Activated T-cell treated with anti-CD3 and anti-CD28 coated beads for 24 hours (primary cell): ENCODE measurements around the gene EXOSC10.
"Not testable (repeated sequence)": the region's sequence is repeated elsewhere in the genome, so short reads cannot be mapped to it uniquely, and the experiment has no call there.

Source experiments
- DNase-seq: peaks from one replicate; pipeline ENCODE4 v3.0.0-alpha.2; 2020; ENCODE audit warnings: low read depth

Gene EXOSC10

DNA sequence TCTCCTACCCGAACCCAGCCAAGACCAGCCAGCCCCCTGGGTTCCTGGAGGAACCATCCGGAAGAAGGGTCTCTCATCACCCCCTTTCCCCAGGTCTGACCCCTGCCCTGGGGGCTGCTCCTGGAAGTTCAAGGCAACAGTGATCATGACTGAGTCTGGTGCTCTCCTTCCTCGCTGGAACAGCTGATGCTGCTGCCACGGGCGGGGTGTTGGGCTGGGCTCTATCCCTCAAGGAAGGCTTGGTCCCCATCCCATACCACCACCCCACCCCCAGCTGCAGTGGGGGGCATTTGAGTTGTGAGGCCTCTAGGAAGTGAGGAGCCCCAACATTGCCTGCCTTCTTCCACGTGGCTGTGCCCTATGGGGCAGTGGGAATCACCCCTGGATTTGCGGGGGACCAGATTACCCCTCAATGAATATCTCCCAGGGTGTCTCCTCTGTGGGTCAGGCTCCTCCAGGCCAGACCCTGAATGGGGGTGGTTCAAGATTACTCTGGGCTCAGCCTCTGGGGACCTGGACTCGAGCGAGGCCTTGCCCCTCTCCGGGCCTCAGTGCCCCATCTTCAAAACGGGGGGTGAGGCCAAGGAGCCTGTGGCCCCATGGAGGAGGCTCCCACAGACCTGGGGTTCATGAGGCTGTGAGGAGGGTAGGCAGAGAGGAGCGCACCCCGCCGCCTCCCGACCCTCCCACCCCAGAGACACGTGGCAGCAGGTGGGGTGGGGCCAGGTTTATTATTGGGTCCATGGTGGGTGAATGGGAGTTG, 55.4 kb downstream of the EXOSC10 start:
- DNase-seq = no peak

- DNase-seq = no peak
These were observed 56.4 kb downstream of the EXOSC10 start for GRCh38 chr1:11042995-11043874.

GRCh38 chr1:11042065-11042464, 57.6 kb downstream of the EXOSC10 start:
- DNase-seq = no peak

GRCh38 chr1:11041048-11041447, 58.6 kb downstream of the EXOSC10 start:
- no peak for DNase-seq

GRCh38 chr1:11040105-11040429, 59.6 kb downstream of the EXOSC10 start:
- DNase-seq = not testable (repeated sequence)

- no peak for DNase-seq
These were observed 60.1 kb downstream of the EXOSC10 start for GRCh38 chr1:11039351-11040104.

- peak; percentile 82 for DNase-seq
These were observed 61.9 kb downstream of the EXOSC10 start for GRCh38 chr1:11037740-11038182.

DNA sequence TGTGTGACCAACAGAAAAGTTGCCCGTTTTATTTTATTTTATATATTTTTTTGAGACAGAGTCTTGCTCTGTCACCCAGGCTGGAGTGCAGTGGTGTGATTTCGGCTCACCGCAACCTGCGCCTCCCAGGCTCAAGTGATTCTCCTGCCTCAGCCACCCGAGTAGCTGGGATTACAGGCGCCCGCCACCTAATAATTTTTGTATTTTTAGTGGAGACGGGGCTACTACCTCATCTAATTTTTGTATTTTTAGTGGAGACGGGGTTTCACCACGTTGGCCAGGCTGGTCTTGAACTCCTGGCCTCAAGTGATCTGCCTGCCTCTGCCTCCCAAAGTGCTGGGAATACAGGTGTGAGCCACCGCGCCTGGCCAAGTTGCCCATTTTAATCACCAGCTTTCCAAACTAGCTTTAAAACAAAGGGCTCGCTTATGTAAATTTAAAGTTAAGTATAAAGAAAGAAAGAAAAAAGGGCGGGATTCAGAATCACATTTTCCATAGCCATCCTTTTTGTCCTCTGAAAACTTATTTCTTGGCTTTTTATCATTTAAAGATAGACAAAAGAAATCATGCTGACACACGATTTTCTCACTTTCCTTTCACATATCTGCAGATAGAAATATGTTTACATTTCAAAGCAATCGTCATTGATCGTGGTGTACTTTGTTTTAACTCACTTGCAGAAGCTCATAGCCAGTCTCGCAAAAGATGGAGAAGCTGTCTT, 62.5 kb downstream of the EXOSC10 start:
- DNase-seq = not testable (repeated sequence)

DNA sequence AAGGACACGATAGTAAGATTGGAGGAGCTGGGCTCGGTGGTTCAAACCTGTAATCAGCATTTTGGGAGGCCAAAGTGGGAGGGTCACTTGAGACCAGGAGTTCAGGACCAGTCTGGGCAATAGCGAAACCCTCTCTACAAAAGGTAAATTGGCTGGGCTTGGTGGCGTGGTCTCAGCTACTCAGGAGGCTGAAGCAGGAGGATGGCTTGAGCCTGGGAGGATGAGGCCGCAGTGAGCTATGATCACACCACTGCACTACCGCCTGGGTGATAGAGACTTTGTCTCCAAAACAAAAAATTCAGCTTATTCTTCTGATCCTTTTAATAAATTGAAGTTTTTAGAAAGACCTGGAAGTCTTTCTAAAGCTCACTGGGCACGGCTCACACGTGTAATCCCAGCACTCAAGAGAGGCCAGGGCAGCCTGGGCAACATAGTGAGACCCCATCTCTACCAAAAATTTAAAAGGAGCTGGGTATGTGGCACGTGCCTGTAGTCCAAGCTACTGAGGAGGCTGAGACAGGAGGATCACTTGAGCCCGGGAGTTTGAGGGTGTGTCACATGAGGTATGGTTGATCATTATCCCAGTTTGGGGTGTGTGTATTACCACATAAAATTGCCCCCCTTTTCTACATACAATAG, 67.9 kb downstream of the EXOSC10 start:
- DNase-seq = no peak

- DNase-seq = no peak
These were observed 68.8 kb downstream of the EXOSC10 start for GRCh38 chr1:11030865-11031264.

- no peak for DNase-seq
These were observed 71.7 kb downstream of the EXOSC10 start for GRCh38 chr1:11028018-11028417.

DNA sequence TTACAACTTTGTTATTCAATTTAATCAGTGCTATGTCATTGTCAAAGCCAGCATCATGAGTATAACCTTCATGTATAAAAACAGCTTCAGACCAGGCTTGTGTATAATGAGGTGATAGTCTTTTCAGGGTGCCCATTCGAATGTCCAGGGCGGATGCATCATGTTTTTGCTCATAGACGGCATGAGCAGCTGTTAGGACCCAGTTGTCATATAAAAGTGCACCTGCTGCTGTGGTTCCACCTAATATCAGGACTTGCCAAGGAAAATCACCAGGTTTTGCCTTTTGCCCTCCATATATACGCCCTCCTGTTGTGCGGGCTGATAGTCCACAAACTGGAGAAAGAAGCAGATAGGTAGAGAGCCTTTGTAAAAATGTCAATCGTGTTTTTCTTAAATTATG, 72.4 kb downstream of the EXOSC10 start:
- no peak for DNase-seq

GRCh38 chr1:11026903-11027302, 72.8 kb downstream of the EXOSC10 start:
- no peak for DNase-seq

GRCh38 chr1:11026052-11026451, 73.6 kb downstream of the EXOSC10 start:
- DNase-seq = no peak

DNA sequence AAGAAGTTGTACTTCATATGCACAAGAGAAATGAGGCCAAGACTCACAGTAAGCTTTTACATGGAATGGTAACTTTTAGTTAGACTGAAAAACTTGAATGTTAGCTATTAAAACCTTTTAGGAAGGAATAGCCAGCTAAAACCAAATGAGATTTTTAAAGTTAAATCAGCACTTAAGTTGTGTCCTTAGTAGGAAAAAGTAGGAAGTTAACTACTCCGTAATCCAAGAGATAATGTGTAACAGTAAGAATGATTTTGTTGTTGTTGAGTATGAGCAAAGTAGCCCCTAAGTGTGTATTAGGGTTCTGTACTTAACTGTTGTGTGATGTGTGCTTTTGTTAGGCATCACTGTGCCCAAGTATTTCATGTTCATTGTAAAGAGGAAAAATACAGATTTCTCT, 74.1 kb downstream of the EXOSC10 start:
- no peak for DNase-seq

DNA sequence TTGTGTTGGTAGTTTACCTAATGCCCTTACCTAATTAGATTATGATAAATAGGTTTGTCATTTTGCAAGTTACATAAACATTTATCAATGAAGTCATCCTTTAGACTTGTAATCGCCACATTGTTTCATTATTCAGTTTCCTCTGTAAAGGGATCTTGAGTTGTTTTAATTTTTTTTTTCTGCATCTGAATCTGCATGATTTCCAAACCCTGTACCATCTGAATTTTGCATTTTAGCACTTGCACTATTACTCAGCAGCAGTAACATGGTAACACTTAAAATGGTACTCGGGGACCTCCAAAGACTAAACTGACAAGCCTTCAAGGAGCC, 74.8 kb downstream of the EXOSC10 start:
- DNase-seq = no peak

DNA sequence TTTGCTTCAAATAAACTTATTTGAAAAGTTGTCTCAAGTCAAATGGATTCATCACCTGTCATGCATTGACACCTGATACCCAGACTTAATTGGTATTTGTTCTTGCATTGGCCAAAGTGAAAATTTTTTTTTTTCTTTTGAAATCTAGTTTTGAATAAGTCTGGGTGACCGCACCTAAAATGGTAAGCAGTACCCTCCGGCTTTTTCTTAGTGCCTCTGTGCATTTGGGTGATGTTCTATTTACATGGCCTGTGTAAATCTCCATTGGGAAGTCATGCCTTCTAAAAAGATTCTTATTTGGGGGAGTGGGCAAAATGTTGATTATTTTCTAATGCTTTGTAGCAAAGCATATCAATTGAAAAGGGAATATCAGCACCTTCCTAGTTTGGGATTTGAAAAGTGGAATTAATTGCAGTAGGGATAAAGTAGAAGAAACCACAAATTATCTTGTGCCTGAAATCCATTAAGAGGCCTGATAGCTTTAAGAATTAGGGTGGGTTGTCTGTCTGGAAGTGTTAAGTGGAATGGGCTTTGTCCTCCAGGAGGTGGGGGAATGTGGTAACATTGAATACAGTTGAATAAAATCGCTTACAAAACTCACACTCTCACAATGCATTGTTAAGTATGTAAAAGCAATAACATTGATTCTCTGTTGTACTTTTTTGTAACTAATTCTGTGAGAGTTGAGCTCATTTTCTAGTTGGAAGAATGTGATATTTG, 75.4 kb downstream of the EXOSC10 start:
- no peak for DNase-seq

GRCh38 chr1:11023201-11023600, 76.5 kb downstream of the EXOSC10 start:
- DNase-seq = no peak

- no peak for DNase-seq
These were observed 79.7 kb downstream of the EXOSC10 start for GRCh38 chr1:11019971-11020370.

GRCh38 chr1:11019358-11019757, 80.3 kb downstream of the EXOSC10 start:
- not testable (repeated sequence) for DNase-seq
